A549 (cell line): Measurements from ENCODE around the gene KRTAP19-3. TPM values are rescaled to one million over a fixed set of nuclear protein-coding genes. Genes with fewer than 3 reads are reported as not detected.

ENCODE experiments used
- ATAC-seq, 2 experiments: fragments of 200-7000 bp in 1 of 2; fragments of >200 bp in 1 of 2; cut with Nextera tagmentation in 1 of 2; cut with Tn5 transposase in 1 of 2; 3 replicates each; pipeline versions ENCODE4 v1.8.0 to v1.9.1; 2018 to 2020; ENCODE audit warnings: mild to moderate bottlenecking in 1 of 2, moderate library complexity in 1 of 2
- CTCF ChIA-PET: fragments of 300-600 bp; sonication (Branson Sonifier 250); formaldehyde crosslinking; extraction: SDS; loops from one replicate; lab custom pipeline; 2021; ENCODE audit warnings: antibody characterized with exemption, inconsistent platforms; lab: Yijun Ruan, JAX
- POLR2A ChIA-PET: fragments of 350-600 bp; formaldehyde crosslinking; extraction: SDS; loops from one replicate; lab custom pipeline; 2021; ENCODE audit warnings: antibody characterized with exemption, inconsistent platforms; lab: Yijun Ruan, JAX
- DNase-seq, 2 experiments: peaks; one replicate each; pipeline versions ENCODE4 v3.0.0 to v3.0.0-alpha.2; 2011 to 2016; ENCODE audit warnings: low read depth in 1 of 2, low spot score in 1 of 2
- FAIRE-seq: peaks from 2 replicates; lab custom pipeline; 2011; peaks lifted over from hg19 to GRCh38; lab: Jason Lieb, UNC
- H3K27ac ChIP-seq, 2 experiments: fragments of >200 bp; sonication (Bioruptor Twin); formaldehyde crosslinking; 3 replicates each; pipeline ENCODE4 v1.5.1; 2016 to 2017
- H3K4me1 ChIP-seq: fragments of >200 bp; sonication (Bioruptor Twin); formaldehyde crosslinking; 3 replicates; pipeline ENCODE4 v1.6.1; 2016
- H3K4me2 ChIP-seq: fragments of >200 bp; sonication (Bioruptor Twin); formaldehyde crosslinking; 3 replicates; pipeline ENCODE4 v1.6.1; 2016
- H3K4me3 ChIP-seq: fragments of >200 bp; sonication (Bioruptor Twin); formaldehyde crosslinking; 3 replicates; pipeline ENCODE4 v1.5.1; 2016
- H3K9me3 ChIP-seq: fragments of >200 bp; sonication (Bioruptor Twin); formaldehyde crosslinking; 3 replicates; pipeline ENCODE4 v1.6.1; 2016
- ATOH8 ChIP-seq: fragments of 250-450 bp; sonication (Bioruptor Pico); IDR thresholded peaks from 2 replicates; pipeline ENCODE4 v1.5.0; 2020; ENCODE audit warnings: low read depth, mild to moderate bottlenecking, moderate library complexity
- BHLHE40 ChIP-seq: IDR thresholded peaks from 2 replicates; pipeline ENCODE4 v1.6.1; 2012; ENCODE audit warnings: low read depth, low read length, inconsistent platforms
- CEBPB ChIP-seq, 2 experiments: fragments of >200 bp in 1 of 2; sonication (Bioruptor Twin) in 1 of 2; formaldehyde crosslinking in 1 of 2; IDR thresholded peaks; 2 replicates each; pipeline ENCODE4 v1.6.1; 2012 to 2016
- E2F6 ChIP-seq: IDR thresholded peaks from 2 replicates; pipeline ENCODE4 v1.6.1; 2012; ENCODE audit warnings: low read depth, borderline replicate concordance
- EP300 ChIP-seq, 2 experiments: fragments of >200 bp; sonication (Bioruptor Twin); formaldehyde crosslinking; IDR thresholded peaks; 2 replicates in 1 of 2; 3 replicates in 1 of 2; pipeline ENCODE4 v1.6.1; 2016 to 2017
- FOSB ChIP-seq: fragments of 250-450 bp; sonication (Bioruptor Pico); IDR thresholded peaks from 2 replicates; pipeline ENCODE4 v1.5.0; 2020; ENCODE audit warnings: mild to moderate bottlenecking, moderate library complexity
- HEYL ChIP-seq: fragments of 250-450 bp; sonication (Bioruptor Pico); IDR thresholded peaks from 2 replicates; pipeline ENCODE4 v1.8.0; 2021; ENCODE audit warnings: mild to moderate bottlenecking, moderate library complexity
- HOXB13 ChIP-seq: fragments of 250-450 bp; sonication (Bioruptor Pico); IDR thresholded peaks from 2 replicates; pipeline ENCODE4 v1.5.0; 2020; ENCODE audit warnings: low read depth, mild to moderate bottlenecking, moderate library complexity
- JUN ChIP-seq, 2 experiments: fragments of >200 bp; sonication (Bioruptor Twin); formaldehyde crosslinking; IDR thresholded peaks; 2 replicates in 1 of 2; 3 replicates in 1 of 2; pipeline ENCODE4 v1.6.1; 2016 to 2017
- KDM1A ChIP-seq: fragments of 200-600 bp; sonication (generic); IDR thresholded peaks from 2 replicates; pipeline ENCODE4 v1.6.1; 2016; ENCODE audit warnings: low read depth, mild to moderate bottlenecking
- KDM5A ChIP-seq: fragments of 200-600 bp; sonication (generic); IDR thresholded peaks from 2 replicates; pipeline ENCODE4 v1.6.1; 2016; ENCODE audit warnings: antibody characterized with exemption, mild to moderate bottlenecking
- MAX ChIP-seq: IDR thresholded peaks from 2 replicates; pipeline ENCODE4 v1.6.1; 2012
- MYC ChIP-seq: IDR thresholded peaks from 2 replicates; pipeline ENCODE4 v1.6.1; 2012; ENCODE audit warnings: mild to moderate bottlenecking, inconsistent platforms, low read length, improper control_type of control experiment, borderline replicate concordance
- NPAS2 ChIP-seq: fragments of 250-450 bp; sonication (Bioruptor Pico); IDR thresholded peaks from 2 replicates; pipeline ENCODE4 v1.8.0; 2022; ENCODE audit warnings: mild to moderate bottlenecking, moderate library complexity, borderline replicate concordance
- NR3C1 ChIP-seq: fragments of >200 bp; sonication (Bioruptor Twin); formaldehyde crosslinking; IDR thresholded peaks from 3 replicates; pipeline ENCODE4 v1.6.1; 2017
- PHF8 ChIP-seq: fragments of 200-600 bp; sonication (generic); IDR thresholded peaks from 2 replicates; pipeline ENCODE4 v1.6.1; 2016; ENCODE audit warnings: low read depth, mild to moderate bottlenecking, antibody characterized with exemption, moderate library complexity, borderline replicate concordance
- POLR2A ChIP-seq: IDR thresholded peaks from 2 replicates; pipeline ENCODE4 v1.6.1; 2012; ENCODE audit warnings: mild to moderate bottlenecking, low read length
- RAD21 ChIP-seq, 2 experiments: fragments of >200 bp in 1 of 2; sonication (Bioruptor Twin) in 1 of 2; formaldehyde crosslinking in 1 of 2; IDR thresholded peaks in 1 of 2; conservative IDR thresholded peaks in 1 of 2; 2 replicates in 1 of 2; 3 replicates in 1 of 2; pipeline ENCODE4 v1.6.1; 2012 to 2018; ENCODE audit warnings: inconsistent platforms in 1 of 2
- RCOR1 ChIP-seq: fragments of 150-350 bp; IDR thresholded peaks from 2 replicates; pipeline ENCODE4 v1.6.1; 2014; ENCODE audit warnings: antibody characterized with exemption, low read length, low read depth
- RFX5 ChIP-seq: fragments of 450-650 bp; IDR thresholded peaks from 2 replicates; pipeline ENCODE4 v1.7.1; 2014; ENCODE audit warnings: antibody characterized with exemption, mild to moderate bottlenecking, moderate library complexity
- RNF2 ChIP-seq: fragments of 200-600 bp; sonication (generic); IDR thresholded peaks from 2 replicates; pipeline ENCODE4 v1.6.1; 2016; ENCODE audit warnings: low read depth, mild to moderate bottlenecking, antibody characterized with exemption, moderate library complexity, borderline replicate concordance
- TFCP2L1 ChIP-seq: fragments of 250-450 bp; sonication (Bioruptor Pico); IDR thresholded peaks from 2 replicates; pipeline ENCODE4 v1.5.0; 2021; ENCODE audit warnings: mild to moderate bottlenecking
- ZC3H11A ChIP-seq: fragments of 450-650 bp; IDR thresholded peaks from 2 replicates; pipeline ENCODE4 v1.6.1; 2014; ENCODE audit warnings: antibody characterized with exemption, mild to moderate bottlenecking
- ZNF302 ChIP-seq: fragments of 250-450 bp; sonication (Bioruptor Pico); IDR thresholded peaks from 2 replicates; pipeline ENCODE4 v1.9.0; 2021; ENCODE audit warnings: inconsistent platforms, mild to moderate bottlenecking, moderate library complexity
- WGBS: methylation state at CpG from one replicate; pipeline ENCODE4 v1.1.6; 2017; ENCODE audit errors: missing lambda C conversion rate; 5-methylcytosine and 5-hydroxymethylcytosine counted together
- polyA plus RNA-seq, 4 experiments: library from polyadenylated mRNA; depleted of rRNA in 3 of 4; stranded (reverse); fragments of >200 nt; fragmentation: RNase III in 1 of 4; extraction: RNeasy Plus Mini Kit Qiagen cat#74134 plus additional on column Dnase treatment in 1 of 4; gene quantifications; 2 replicates in 3 of 4; 3 replicates in 1 of 4; pipeline ENCODE4 v1.2.3, GENCODE V29; 2011 to 2017
- TF ChIP-seq, protein P1 (sequence below): fragments of >200 bp; sonication (Bioruptor Twin); formaldehyde crosslinking; IDR thresholded peaks from 2 replicates; pipeline ENCODE4 v1.6.1; 2016
- TF ChIP-seq, protein P2 (sequence below): IDR thresholded peaks from 2 replicates; pipeline ENCODE4 v1.6.1; 2012
- TF ChIP-seq, protein P3 (sequence below): fragments of 250-450 bp; sonication (Bioruptor Pico); IDR thresholded peaks from 2 replicates; pipeline ENCODE4 v1.5.0; 2021; ENCODE audit warnings: mild to moderate bottlenecking, moderate library complexity, borderline replicate concordance

The KRTAP19-3 gene
- polyA plus RNA-seq, 2 of the 4 experiments (the other 2 are of a cell fraction) = not detected

- 3% methylated on average over 2 of the region's 2 CpGs for WGBS
- DNase-seq (no peak), ATAC-seq (no peak), FAIRE-seq (no peak)
- H3K27ac ChIP-seq = no peak overlapping the region
- CTCF ChIA-PET = no interaction called here
- TF ChIP-seq KDM5A (no peak), PHF8 (no peak)
- no peak overlapping the region for H3K4me3 ChIP-seq
- no peak overlapping the region for H3K4me2 ChIP-seq
- POLR2A ChIA-PET = no interaction called here
- no peaks in the 10 kb centered on the region for H3K4me1 ChIP-seq
- H3K9me3 ChIP-seq = no peaks in the 10 kb centered on the region
Observed at GRCh38 chr21:30482130-30482529, 9.7 kb downstream of the KRTAP19-3 start.

DNA sequence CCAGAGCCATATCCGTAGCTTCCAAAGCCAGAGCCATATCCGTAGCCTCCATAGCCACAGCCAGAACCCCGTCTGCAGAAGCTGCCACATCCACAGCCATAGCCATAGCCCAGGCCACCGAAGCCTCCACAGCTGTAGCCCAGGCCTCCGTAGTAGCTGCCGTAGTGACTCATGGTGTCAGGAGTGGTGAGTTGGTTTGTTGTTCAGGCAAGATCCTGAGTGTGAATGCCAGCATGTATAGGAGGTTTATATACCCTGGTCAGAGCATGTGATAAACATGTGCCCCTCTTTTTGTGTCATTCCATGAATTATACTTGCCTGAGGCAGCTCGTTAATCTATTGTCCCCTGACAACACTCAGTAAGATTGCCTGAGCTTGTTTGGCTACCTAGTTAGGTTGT, 11.7 kb downstream of the KRTAP19-3 start, which contains the start of gene KRTAP19-1:
Gene KRTAP19-1, minus strand, starts transcription at position 223 of the 400 bp plus-strand sequence. Its CDS starts 50 bp downstream, at position 173.
- no peaks in the 10 kb centered on the region for H3K9me3 ChIP-seq
- ATAC-seq (no peak), FAIRE-seq (no peak)
- H3K4me2 ChIP-seq = no peak within 1 kb of the TSS
- CTCF ChIA-PET = interaction anchor here (0.8 kb wide), 1 partner anchor 16 kb away, joined by 3 read pairs; no protein-coding TSS in a partner anchor
- H3K27ac ChIP-seq = no peak within 1 kb of the TSS
- H3K4me1 ChIP-seq = no peaks in the 10 kb centered on the region
- WGBS = 3% methylated on average over 6 of the region's 7 CpGs
- POLR2A ChIA-PET = no interaction called here
- TF ChIP-seq FOSB (CRISPR knock-in tag) (no peak), NPAS2 (CRISPR knock-in tag) (no peak), HEYL (CRISPR knock-in tag) (no peak), RAD21 (conservative IDR thresholded peaks at IDR 0.05 in 1 of 2, IDR thresholded peaks at IDR 0.05 in 1 of 2) (no peak), JUN (IDR thresholded peaks at IDR 0.05) (no peak), HOXB13 (CRISPR knock-in tag) (no peak), MAX (no peak), RFX5 (no peak), ZC3H11A (no peak), RCOR1 (no peak), POLR2A (no peak), NR3C1 (no peak), TFCP2L1 (CRISPR knock-in tag) (no peak), CEBPB (IDR thresholded peaks at IDR 0.05) (no peak), ZNF302 (CRISPR knock-in tag) (no peak)
- TF ChIP-seq, protein P1, sequence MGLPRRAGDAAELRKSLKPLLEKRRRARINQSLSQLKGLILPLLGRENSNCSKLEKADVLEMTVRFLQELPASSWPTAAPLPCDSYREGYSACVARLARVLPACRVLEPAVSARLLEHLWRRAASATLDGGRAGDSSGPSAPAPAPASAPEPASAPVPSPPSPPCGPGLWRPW = no peak
- TF ChIP-seq, protein P2, sequence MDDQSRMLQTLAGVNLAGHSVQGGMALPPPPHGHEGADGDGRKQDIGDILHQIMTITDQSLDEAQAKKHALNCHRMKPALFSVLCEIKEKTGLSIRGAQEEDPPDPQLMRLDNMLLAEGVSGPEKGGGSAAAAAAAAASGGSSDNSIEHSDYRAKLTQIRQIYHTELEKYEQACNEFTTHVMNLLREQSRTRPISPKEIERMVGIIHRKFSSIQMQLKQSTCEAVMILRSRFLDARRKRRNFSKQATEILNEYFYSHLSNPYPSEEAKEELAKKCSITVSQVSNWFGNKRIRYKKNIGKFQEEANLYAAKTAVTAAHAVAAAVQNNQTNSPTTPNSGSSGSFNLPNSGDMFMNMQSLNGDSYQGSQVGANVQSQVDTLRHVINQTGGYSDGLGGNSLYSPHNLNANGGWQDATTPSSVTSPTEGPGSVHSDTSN = no peak
- TF ChIP-seq, protein P3, sequence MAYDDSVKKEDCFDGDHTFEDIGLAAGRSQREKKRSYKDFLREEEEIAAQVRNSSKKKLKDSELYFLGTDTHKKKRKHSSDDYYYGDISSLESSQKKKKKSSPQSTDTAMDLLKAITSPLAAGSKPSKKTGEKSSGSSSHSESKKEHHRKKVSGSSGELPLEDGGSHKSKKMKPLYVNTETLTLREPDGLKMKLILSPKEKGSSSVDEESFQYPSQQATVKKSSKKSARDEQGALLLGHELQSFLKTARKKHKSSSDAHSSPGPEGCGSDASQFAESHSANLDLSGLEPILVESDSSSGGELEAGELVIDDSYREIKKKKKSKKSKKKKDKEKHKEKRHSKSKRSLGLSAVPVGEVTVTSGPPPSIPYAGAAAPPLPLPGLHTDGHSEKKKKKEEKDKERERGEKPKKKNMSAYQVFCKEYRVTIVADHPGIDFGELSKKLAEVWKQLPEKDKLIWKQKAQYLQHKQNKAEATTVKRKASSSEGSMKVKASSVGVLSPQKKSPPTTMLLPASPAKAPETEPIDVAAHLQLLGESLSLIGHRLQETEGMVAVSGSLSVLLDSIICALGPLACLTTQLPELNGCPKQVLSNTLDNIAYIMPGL (CRISPR knock-in tag) = no peak
- TF ChIP-seq, all 56 proteins: peak for 0
- no peak within 1 kb of the TSS for H3K4me3 ChIP-seq
- DNase-seq = no peak

GRCh38 chr21:30479259-30479658, 12.6 kb downstream of the KRTAP19-3 start:
- no peak for DNase-seq
- no peaks in the 10 kb centered on the region for H3K4me1 ChIP-seq
- TF ChIP-seq BHLHE40 (no peak), MYC (no peak), RAD21 (conservative IDR thresholded peaks at IDR 0.05 in 1 of 2, IDR thresholded peaks at IDR 0.05 in 1 of 2) (no peak), ATOH8 (CRISPR knock-in tag) (no peak), KDM1A (no peak), RNF2 (no peak), E2F6 (no peak), NR3C1 (no peak), EP300 (IDR thresholded peaks at IDR 0.05) (no peak)
- TF ChIP-seq, protein P1 = no peak
- TF ChIP-seq, all 56 proteins: peak for 0
- ATAC-seq = no peak
- no peak overlapping the region for H3K4me3 ChIP-seq
- no peaks in the 10 kb centered on the region for H3K9me3 ChIP-seq
- H3K4me2 ChIP-seq = no peak overlapping the region
- WGBS = 0% methylated on average over 4 of the region's 4 CpGs
- FAIRE-seq = no peak
- CTCF ChIA-PET = interaction anchor here (0.8 kb wide), 1 partner anchor 15 kb away, joined by 3 read pairs; no protein-coding TSS in a partner anchor
- POLR2A ChIA-PET = no interaction called here
- no peak overlapping the region for H3K27ac ChIP-seq
